NCI-H1436 treated with DMSO at 0.1 percent for 48 hours (cell line): ENCODE measurements around the gene PACRG.

ENCODE experiments used
- DNase-seq: peaks from one replicate; lab custom pipeline; 2025; lab: John Stamatoyannopoulos, UW

PACRG gene

DNA sequence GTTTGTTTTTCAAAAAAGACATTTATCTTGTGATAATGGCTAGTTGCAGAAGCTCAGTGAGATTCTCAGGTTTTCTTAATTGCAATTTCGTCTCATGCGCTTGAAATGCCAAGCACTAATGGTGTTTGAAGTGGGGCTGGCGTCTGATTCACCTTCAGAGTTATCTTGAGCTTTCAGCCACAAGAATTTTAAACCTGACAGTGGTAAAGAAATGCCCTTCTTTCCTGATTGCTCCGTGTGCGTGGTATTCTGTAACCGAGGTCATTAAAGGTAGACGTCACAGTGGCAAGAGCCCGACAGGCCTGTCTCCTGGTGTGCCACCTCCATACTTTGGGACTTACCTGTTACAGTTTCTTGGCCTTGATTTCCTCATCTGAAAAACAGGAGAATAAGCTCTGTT lies 560.3 kb downstream of the PACRG start:
- no peak for DNase-seq

DNA sequence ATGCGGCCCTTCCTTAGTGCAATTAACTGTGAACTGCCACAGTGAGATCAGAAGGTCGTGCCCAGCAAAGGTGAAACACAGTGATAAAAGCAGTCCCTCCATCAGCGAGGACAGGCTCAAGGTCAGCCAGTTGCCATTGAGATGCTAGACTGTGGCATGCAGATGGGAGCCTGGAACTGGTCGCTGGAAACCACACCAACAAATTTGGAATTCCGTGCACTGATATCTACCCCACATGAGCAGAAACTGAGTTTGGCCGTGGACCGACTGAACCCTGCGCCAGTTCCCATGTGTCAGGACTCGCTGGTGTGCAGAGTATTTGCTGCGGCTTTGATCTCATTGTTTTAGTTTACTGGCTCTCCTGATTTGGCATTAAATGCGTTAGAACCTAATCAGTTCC lies 561.1 kb downstream of the PACRG start:
- DNase-seq, result no peak

DNA sequence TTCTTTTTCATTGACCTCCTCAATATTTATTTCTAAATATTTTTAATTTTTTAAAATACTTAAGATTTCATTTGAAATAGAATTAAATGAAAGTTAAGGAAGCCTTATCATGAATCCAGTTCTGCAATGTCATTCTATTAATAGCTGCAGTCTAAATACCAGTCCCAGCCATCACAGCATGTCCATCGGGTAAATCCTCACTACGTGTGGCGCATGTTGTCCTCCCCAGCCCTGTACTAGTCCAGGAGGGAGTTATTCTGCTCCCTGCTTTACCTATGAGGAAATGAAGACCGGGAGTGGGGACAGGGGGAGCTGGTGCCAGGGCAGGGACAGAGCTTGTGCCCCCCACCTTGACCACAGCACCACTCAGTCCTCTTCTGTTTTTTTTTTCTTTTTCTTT lies 561.7 kb downstream of the PACRG start:
- no peak for DNase-seq

DNA sequence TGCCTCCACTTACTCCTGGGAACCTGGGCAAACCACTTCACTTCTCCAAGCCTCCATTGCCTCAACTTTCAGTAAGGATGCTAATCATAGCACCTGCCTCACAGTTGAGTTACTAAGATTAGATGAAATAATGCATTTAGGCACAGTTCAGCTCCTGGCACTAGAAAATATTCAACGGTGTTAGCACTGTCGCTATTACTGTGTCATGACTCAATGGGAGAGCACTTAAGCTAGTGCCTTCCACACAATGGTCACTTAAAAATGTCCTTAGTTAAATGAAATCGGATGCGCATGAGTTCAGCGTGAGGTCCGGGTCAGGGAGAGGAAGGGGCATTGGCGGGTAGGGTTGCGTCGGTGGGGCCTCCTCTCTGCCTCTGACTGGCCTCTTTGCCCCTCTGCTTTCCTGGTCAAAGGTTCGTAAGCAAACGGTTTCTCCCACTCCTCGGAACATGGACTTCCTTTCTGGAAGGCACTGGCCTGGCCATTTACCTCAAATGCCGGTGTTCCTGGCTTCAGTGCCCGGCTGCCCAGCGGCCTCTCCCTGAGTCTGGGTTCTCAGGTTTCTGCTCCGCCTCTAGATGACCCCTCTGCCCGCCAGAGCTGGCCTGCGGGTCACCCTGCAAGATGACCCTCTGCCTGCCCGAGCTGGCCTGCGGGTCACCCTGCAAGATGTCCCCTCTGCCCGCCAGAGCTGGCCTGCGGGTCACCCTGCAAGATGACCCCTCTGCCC lies 562.9 kb downstream of the PACRG start:
- DNase-seq, result no peak

DNA sequence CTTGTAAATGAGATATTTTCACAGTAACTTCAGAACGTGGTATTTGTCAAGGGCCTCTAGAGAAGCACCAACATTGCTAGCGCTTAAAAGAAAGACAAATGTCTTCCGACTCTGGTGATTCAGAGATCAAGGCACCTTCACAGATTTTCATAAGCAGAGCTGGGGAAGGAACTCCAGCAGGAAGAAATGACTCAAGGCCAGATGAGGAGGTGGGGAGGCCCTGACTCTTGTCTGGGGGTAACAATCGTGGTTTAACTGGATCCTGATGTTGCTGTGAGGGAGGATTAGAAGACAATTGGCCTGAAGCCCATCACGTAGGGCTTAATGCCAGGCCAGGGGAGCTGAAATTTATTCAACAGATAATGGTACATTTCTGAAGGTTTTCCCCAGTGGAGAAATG lies 563.8 kb downstream of the PACRG start:
- DNase-seq, result no peak

DNA sequence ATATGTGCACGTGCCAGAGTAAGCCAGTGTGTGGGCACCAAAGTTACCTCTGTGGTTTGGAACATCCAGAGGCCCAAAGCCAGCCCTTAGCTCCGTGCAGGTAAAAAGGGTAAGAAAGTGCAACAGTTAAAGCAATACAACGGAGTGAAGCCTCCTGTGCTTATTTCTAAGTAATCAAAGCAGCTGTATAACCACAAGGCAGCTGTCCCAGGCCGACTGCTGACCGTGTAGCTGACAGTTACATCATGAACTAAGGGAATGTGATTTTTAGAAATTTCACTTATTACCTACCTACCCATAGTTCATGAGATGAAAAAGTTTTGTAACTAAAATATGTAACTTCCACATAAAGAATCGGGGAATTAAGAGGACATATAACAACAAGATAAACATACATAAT lies 565.5 kb downstream of the PACRG start:
- DNase-seq, result no peak

DNA sequence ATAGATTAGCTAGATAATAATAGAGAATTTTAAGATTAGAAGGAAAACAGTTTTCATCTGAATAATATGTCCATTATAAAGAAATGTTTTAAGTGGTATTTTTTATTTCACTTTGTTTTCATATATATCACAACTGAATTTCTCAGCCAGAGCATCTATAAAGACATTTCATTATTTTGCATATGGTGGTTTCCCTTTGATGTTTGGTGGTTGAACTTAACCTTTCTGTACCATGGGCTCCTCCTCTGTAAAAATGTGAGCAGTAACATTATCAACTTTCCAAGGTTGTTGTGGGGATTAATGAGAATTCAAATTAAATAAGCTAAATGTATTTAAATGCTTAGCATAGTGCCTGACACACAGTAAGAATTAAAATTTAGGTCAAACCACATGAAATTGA lies 567.0 kb downstream of the PACRG start:
- DNase-seq, result no peak

DNA sequence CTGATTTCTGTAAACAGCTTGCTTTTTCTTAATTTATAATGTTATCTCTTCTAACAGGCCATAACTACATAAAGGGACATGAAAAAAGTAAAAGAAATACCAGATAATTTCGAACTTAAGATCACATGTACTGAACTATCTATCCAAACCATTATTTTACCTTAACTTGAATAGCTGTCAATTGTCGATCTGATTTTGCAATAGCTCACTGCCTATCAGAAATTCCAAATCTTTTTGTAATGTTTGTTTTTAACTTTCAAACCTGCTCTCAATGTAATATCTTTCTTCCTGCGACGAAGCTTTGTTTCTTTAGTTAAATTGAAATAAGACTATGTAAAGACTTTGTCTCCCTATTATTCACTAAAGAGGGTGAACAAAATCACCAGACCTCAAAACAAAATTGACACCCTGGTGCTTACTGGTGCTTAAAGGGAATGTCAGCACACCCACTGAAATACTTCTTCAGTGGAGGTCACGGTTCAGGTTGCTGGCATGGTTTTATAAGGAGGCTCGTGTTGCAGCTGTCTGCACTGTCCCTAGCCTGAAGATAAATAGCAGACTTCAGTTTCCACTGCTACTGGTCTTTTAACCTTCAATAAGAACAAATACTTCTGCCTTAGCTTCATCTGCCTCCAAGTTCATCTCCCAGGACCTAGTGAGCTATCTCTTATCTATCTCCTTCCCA lies 569.2 kb downstream of the PACRG start:
- DNase-seq, result no peak

DNA sequence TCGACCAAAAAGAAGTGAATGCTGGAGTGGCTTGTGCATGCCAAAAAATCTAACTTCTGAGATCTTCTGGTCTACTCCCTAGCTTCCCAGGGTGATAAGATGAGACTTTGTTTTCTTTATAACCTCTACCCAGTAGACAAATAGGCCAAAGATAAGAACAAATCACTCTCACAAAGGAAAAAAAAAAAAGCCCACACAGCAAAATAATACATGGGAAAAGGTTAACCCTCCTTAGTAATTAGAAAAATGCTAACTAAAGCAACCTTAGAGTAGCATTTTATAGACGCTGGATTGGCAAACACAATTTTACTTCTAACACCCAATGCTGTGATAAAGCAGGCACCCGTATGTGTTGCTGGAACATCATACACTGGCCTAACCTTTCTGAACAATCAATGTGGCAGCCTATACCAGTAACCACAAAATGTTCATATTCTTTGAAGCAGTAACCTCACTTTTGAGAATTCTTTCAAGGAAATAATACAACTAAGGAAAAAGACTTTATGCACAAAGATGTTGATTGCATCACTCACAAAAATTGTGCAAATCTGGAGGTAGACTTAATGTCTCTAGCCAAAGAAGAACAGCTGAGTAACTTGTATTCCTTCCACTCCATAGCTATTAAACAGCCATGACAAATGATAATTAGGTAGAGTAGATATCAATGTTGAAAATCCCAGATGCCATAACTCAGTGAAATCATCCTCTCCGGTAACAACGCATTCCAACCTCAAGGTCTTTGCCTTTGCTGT lies 570.5 kb downstream of the PACRG start:
- no peak for DNase-seq

DNA sequence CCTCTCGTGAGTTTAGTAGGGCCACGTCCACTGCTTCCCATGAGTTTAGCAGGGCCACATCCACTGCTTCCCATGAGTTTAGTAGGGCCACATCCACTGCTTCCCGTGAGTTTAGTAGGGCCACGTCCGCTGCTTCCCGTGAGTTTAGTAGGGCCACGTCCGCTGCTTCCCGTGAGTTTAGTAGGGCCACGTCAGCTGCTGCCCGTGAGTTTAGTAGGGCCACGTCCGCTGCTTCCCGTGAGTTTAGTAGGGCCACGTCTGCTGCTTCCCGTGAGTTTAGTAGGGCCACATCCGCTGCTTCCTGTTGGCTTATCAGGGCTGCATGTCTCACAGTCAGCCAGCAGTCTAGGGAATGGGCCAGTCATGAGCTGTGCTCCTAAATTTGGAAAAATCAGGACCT lies 573.1 kb downstream of the PACRG start:
- no peak for DNase-seq

DNA sequence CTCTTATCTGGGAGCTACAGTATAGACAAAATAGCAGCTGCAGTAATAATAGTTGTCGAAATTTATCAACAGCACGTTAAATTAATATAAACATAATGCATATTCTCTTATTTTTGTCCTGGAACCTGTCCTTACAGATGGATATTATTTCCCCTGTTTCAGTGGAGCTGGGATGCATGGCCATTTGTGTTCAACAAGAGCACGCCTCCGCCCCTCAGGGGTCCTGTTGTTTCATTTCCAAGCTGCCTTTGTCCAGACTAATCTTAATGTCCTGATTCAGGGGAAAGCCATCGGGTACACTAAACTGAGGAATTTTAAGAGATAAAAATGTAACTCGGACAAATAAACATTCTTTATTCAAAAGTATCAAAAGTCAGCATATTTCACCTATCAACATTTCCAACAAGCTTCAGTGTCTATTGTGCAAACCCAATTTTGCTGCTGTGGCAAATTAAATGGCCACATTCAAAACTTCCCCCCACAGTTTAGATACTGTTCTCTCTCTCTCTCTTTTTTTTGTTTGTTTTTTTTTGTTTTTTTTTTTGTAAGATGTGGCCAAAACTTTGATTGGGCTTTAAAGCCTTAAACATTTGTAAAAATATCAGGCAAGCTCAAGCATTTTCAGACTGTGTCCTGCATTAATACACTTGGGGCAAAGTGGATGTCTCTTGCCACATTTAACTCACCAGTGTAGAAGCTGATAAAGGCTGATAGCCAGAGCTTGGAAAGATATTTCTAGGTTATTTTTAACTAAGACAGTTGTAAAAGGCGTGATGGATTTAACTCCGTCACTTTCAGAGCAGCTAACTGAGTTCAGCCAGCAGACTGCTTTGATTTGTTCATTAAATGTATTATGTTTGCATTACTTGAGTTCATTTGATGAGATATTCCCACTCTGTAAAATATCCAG lies 574.2 kb downstream of the PACRG start:
- no peak for DNase-seq

DNA sequence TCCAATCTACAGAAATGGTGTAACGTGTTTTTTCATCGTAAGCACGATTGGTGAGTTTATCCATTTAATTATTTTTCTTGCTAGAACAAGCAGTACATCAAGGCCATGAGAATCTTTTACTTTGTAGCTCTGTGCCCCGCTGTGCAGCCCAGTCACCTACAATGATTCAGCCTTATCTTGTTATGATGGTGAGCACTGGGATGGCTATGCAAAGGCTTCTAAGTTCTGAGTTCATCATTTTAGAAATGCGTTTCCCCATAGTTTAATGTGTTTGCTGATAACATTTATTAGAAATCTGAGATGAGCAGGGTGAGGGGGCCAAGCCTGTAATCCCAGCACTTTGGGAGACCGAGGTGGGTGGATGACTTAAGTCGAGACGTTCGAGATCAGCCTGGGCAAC lies 575.0 kb downstream of the PACRG start:
- no peak for DNase-seq

DNA sequence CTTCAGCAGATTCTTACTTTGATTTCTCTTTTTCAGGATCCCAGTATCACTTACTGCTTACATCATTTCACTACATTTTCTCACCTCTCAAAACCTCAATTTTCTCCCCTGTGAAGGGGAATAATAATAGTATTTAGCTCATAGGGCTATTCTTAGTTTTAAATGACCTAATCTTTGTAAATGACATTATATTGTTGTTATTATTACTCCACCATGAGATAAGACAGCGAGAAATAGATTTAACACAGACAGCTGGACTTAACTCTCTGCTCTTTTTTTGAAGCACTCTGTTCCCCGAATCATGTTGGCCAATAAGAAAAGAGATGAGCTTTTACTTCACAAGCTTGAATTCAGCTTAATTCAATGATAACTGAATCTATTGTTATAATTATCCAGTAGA lies 578.2 kb downstream of the PACRG start:
- no peak for DNase-seq

DNA sequence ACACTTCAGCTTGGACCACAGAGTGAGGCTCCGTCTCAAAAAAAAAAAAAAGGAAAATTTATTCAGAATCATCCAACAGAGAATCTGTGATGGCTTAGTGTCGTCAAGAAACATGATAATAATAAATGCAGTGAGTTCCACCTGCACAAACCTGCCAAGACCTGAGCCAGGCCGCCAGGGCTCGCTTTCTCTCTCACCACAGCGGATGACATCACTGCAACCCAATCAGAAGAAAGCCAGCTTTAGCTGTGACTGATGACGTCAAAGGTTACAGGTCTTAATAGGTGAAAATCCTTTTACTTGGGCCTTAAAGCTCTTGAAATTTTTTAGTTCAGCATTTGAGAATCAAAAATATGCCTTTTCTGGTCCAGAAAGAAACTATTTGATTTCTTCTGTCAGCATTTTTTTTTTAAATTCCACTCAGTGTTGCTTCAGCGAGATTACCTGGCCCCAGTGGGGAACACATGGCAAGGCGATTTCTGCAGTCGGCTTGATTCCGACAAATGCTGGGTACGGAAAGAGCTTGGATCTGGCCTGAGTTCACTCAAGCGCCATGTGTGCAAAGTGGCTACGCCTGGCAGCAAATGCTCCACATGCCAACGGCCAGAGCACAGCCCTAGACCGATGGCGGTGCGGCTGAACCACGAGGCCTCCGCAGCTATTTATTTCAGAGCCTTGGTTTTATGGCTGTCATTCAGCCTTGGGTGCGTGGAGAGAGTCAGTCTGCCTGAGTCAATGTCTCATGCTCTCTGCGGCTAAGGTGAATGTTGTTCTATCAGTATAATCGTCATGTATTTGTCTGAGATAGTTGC lies 581.1 kb downstream of the PACRG start:
- no peak for DNase-seq

DNA sequence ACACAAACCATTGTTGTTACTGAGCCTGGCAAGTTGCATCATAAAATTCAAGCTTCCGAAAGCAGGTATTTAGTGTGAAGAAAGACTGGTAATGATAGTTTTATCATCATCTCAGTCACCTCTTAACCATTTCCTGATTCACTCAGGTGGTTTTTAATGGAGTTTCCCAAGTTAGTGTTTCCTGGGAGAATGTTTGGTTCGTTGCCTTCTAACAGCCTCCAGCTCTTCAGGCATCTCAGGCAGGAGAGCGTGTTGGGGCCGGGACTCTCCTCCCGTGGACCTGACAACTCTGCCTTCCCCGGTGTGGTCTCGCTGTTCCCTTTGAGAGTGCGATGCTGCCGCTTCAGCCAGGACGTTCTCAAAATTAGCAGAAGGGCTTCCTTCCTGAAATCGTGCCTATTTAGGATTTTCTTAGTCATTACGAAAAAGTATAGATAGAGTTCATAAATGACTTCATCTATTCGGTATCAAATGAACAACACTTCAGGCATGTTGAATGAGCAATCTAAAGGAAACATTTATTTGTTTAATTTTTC lies 581.8 kb downstream of the PACRG start:
- no peak for DNase-seq

DNA sequence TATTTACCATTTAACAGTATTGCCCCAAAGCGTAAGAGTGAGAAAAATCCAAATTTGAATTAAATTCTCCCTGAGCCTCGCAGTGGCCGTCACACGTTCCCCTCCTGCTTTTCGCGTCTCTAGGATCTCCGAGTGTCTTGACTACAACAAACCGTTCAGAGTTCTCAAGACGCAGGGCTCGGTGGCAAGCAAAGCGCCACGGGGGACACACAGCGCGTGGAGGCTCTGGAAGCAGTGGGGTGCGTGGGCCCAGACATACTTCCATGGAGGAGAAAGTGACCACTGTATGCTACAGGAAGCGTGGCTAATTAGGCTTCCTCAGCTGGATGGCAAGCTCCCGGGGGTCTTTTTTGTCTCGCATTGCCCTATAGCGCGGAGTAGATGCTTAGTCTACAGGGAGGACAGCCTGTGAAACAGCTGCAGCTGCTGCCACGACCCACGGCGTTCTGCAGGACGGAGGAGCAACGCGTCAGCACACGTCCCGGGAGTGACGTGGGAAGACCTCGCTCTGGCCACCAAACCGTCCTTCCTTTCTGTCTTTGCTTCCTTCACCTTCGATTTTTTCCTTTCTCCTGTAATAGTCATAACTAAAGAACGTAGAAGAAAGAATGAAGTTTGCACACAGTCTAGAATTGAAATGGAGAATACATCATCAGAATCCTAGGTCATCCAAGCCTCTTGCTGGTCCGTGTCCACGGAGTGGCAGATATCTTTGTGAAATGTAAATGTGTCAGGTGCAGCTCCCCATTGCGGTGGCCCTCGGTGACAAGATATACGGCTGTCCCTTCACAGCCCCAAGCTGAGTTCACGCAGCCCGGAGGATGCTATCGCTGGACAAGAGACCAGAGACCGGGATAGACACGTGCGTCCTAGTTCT lies 582.6 kb downstream of the PACRG start:
- no peak for DNase-seq

DNA sequence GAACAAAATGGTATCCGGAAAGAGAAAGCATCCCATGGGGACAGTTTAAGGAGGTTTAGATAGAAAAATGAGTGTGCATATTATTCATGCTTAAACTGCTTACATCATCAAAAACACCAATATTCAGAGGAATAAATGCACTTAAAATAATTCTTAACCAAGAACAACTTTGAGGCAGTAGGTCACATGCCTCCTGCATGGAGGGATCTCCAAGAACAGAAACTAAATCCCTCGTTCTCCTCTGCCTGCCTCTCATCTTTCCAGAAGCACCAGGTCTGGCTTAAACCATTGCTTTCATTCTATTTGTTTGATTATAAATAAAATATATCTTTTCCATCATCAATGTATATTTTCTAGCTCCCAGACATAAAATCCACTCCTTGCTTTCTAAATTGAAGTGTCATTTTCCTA lies 583.2 kb downstream of the PACRG start:
- DNase-seq, result no peak

DNA sequence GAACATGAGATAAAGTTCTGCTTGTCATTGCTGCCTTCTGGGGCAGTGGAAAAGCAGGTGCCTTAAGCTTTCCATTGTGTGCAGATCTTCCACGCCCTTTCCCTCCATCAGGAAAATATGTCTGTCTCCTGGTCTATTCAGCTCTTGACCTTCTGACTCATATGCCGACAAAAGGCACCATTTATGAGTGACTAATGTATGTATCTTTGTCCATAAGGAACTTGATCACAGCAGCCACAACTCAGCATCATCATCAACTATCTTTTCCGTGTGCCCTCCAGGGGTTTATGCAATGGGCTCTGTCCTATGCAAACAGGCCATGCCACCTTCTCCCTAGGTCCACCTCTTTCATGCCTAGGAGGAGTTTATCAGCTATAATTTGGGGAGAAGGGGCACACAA lies 584.1 kb downstream of the PACRG start:
- DNase-seq, result no peak

DNA sequence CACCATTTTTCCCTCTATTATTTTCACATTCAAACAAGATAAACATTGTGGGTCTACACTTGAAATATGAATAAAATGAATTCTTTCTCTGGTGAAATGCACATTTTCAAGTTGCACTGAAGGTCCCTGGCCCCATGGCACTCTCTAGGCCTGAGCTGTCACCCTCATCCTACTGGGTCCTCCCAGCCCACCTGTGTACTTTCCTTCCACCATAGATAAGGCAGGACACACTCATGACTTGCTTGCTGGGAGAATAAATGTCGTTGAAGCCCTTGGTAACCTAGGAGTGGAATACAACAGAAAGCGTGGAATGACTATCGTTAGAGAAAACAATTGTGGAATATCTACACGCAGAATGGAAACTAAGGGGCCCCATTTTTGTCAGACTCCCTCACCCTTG lies 585.8 kb downstream of the PACRG start:
- no peak for DNase-seq

DNA sequence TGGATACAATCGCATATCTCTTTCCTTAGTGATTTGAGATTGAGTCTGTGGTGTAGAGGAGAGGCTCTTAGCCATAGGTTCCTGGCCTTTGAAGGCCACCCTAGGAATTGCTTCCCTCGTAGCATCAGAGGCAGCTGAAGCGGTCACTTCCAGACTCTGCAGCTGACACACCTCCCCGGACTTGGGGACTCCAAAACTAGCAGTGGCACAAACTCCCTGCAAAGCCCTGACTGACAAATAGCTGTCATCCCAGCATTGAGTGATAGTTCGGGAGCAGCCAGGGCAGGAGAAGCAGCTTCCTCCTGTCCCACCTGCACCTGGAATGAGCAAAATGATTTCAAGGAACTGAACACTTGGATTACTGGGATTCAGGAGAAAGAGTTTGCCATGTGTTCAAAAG lies 586.2 kb downstream of the PACRG start:
- DNase-seq, result no peak
